ENCODE measurements around the gene P2RY11.

The P2RY11 gene

GRCh38 chr19:10142701-10143375 lies 31.3 kb downstream of the P2RY11 start:
- TF ChIP-seq, protein P1, sequence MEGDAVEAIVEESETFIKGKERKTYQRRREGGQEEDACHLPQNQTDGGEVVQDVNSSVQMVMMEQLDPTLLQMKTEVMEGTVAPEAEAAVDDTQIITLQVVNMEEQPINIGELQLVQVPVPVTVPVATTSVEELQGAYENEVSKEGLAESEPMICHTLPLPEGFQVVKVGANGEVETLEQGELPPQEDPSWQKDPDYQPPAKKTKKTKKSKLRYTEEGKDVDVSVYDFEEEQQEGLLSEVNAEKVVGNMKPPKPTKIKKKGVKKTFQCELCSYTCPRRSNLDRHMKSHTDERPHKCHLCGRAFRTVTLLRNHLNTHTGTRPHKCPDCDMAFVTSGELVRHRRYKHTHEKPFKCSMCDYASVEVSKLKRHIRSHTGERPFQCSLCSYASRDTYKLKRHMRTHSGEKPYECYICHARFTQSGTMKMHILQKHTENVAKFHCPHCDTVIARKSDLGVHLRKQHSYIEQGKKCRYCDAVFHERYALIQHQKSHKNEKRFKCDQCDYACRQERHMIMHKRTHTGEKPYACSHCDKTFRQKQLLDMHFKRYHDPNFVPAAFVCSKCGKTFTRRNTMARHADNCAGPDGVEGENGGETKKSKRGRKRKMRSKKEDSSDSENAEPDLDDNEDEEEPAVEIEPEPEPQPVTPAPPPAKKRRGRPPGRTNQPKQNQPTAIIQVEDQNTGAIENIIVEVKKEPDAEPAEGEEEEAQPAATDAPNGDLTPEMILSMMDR (conservative IDR thresholded peaks at IDR 0.05; ENCODE audit: low read length), result no peak
- TF ChIP-seq EZH2phosphoT487 (IDR thresholded peaks at IDR 0.05; ENCODE audit: borderline replicate concordance), result no peak
- H3K9ac ChIP-seq (ENCODE audit: low read depth, low read length, poor library complexity, severe bottlenecking), result no peak overlapping the region
- peaks cover 99% of the 10 kb centered on the region for H3K36me3 ChIP-seq (ENCODE audit: insufficient read depth, low read length)
- no peaks in the 10 kb centered on the region for H3K9me2 ChIP-seq (replicated peaks; ENCODE audit: low read depth, low read length)
- no peaks in the 10 kb centered on the region for H3K4me1 ChIP-seq (ENCODE audit: insufficient read depth, low read length, poor library complexity, severe bottlenecking)
- H3K79me2 ChIP-seq (ENCODE audit: insufficient read depth, low read length), result no peaks in the 10 kb centered on the region
- H3K4me3 ChIP-seq (ENCODE audit: low read length, poor library complexity, severe bottlenecking), result no peak overlapping the region
- no peak overlapping the region for H3K4me2 ChIP-seq (ENCODE audit: low read depth, low read length, poor library complexity, severe bottlenecking)
- H3K27me3 ChIP-seq (ENCODE audit: insufficient read depth, low read length, poor library complexity, severe bottlenecking), result no peaks in the 10 kb centered on the region
- H3K9me3 ChIP-seq (ENCODE audit: insufficient read depth, low read depth, low read length), result no peaks in the 10 kb centered on the region
- H2AFZ ChIP-seq (ENCODE audit: low read length), result no peak overlapping the region
- peaks cover 4% of the 10 kb centered on the region for H4K20me1 ChIP-seq (ENCODE audit: insufficient read depth, low read length, poor library complexity, severe bottlenecking)
- H3F3A ChIP-seq (ENCODE audit: low read depth), result no peaks in the 10 kb centered on the region

DNA sequence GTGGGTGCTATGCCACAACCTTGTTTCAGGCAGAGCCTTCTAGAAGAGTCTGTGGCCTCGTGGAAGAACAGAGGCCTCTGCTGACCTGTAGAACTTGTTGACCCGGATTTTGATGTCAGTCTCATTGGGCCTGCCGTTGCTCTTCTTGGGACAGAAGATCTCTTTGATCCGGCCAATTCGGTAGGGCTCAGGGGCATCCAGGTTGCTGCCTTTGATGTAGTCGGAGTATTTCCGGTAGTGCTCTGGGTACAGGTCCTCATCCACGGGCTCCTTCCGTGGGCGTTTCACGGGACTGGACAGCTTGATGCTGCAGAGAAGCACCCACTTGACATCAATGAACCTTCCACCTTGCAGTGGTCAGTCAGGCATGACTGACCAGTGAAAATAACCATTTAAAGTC lies 32.2 kb downstream of the P2RY11 start:
- TF ChIP-seq EZH2phosphoT487 (IDR thresholded peaks at IDR 0.05; ENCODE audit: borderline replicate concordance), result no peak
- TF ChIP-seq, protein P1 (conservative IDR thresholded peaks at IDR 0.05; ENCODE audit: low read length), result no peak
- peaks cover 4% of the 10 kb centered on the region for H4K20me1 ChIP-seq (ENCODE audit: insufficient read depth, low read length, poor library complexity, severe bottlenecking)
- no peak overlapping the region for H2AFZ ChIP-seq (ENCODE audit: low read length)
- H3K9me2 ChIP-seq (replicated peaks; ENCODE audit: low read depth, low read length), result no peaks in the 10 kb centered on the region
- no peaks in the 10 kb centered on the region for H3F3A ChIP-seq (ENCODE audit: low read depth)
- no peak overlapping the region for H3K9ac ChIP-seq (ENCODE audit: low read depth, low read length, poor library complexity, severe bottlenecking)
- no peaks in the 10 kb centered on the region for H3K27me3 ChIP-seq (ENCODE audit: insufficient read depth, low read length, poor library complexity, severe bottlenecking)
- H3K36me3 ChIP-seq (ENCODE audit: insufficient read depth, low read length), result peaks cover 94% of the 10 kb centered on the region
- no peaks in the 10 kb centered on the region for H3K79me2 ChIP-seq (ENCODE audit: insufficient read depth, low read length)
- no peak overlapping the region for H3K4me2 ChIP-seq (ENCODE audit: low read depth, low read length, poor library complexity, severe bottlenecking)
- H3K9me3 ChIP-seq (ENCODE audit: insufficient read depth, low read depth, low read length), result no peaks in the 10 kb centered on the region
- H3K4me1 ChIP-seq (ENCODE audit: insufficient read depth, low read length, poor library complexity, severe bottlenecking), result no peaks in the 10 kb centered on the region
- no peak overlapping the region for H3K4me3 ChIP-seq (ENCODE audit: low read length, poor library complexity, severe bottlenecking)

- no peaks in the 10 kb centered on the region for H3F3A ChIP-seq (ENCODE audit: low read depth)
- no peak overlapping the region for H2AFZ ChIP-seq (ENCODE audit: low read length)
- no peak overlapping the region for H3K9ac ChIP-seq (ENCODE audit: low read depth, low read length, poor library complexity, severe bottlenecking)
- H3K4me1 ChIP-seq (ENCODE audit: insufficient read depth, low read length, poor library complexity, severe bottlenecking), result no peaks in the 10 kb centered on the region
- no peaks in the 10 kb centered on the region for H3K79me2 ChIP-seq (ENCODE audit: insufficient read depth, low read length)
- H3K27me3 ChIP-seq (ENCODE audit: insufficient read depth, low read length, poor library complexity, severe bottlenecking), result no peaks in the 10 kb centered on the region
- H3K4me2 ChIP-seq (ENCODE audit: low read depth, low read length, poor library complexity, severe bottlenecking), result no peak overlapping the region
- no peaks in the 10 kb centered on the region for H3K9me2 ChIP-seq (replicated peaks; ENCODE audit: low read depth, low read length)
- H4K20me1 ChIP-seq (ENCODE audit: insufficient read depth, low read length, poor library complexity, severe bottlenecking), result peaks cover 4% of the 10 kb centered on the region
- peaks cover 93% of the 10 kb centered on the region for H3K36me3 ChIP-seq (ENCODE audit: insufficient read depth, low read length)
- no peak overlapping the region for H3K4me3 ChIP-seq (ENCODE audit: low read length, poor library complexity, severe bottlenecking)
- TF ChIP-seq, protein P1 (conservative IDR thresholded peaks at IDR 0.05; ENCODE audit: low read length), result no peak
- no peak for TF ChIP-seq EZH2phosphoT487 (IDR thresholded peaks at IDR 0.05; ENCODE audit: borderline replicate concordance)
- H3K9me3 ChIP-seq (ENCODE audit: insufficient read depth, low read depth, low read length), result no peaks in the 10 kb centered on the region
Observed at GRCh38 chr19:10144361-10144760, 32.9 kb downstream of the P2RY11 start.

Measured in Loucy (cell line).